HepG2 (cell line): Measurements from ENCODE around the gene PPP1R1B. TPM values are rescaled to one million over a fixed set of nuclear protein-coding genes. Genes with fewer than 3 reads are reported as not detected.

ENCODE experiments used
- ATF1 ChIP-seq: IDR thresholded peaks from 2 replicates; pipeline ENCODE4 v1.6.1; 2016; ENCODE audit warnings: mild to moderate bottlenecking, control low read depth
- CHCHD3 ChIP-seq: sonication (generic); formaldehyde crosslinking; IDR thresholded peaks from 2 replicates; pipeline ENCODE4 v1.8.0; 2022; ENCODE audit warnings: mild to moderate bottlenecking, missing genetic modification reagents, moderate library complexity
- HNRNPL ChIP-seq: fragments of 200-400 bp; formaldehyde crosslinking; IDR thresholded peaks from 2 replicates; pipeline ENCODE4 v1.6.1; 2017; ENCODE audit warnings: mild to moderate bottlenecking, low read depth, low read length
- MED1 ChIP-seq: sonication (generic); formaldehyde crosslinking; IDR thresholded peaks from 2 replicates; pipeline ENCODE4 v1.4.0; 2020; ENCODE audit warnings: missing genetic modification reagents
- SIN3A ChIP-seq: IDR thresholded peaks from 2 replicates; pipeline ENCODE4 v1.6.1; 2011; ENCODE audit warnings: low read depth, mild to moderate bottlenecking, control low read depth, low read length, borderline replicate concordance
- SMAD1 ChIP-seq: sonication (generic); formaldehyde crosslinking; IDR thresholded peaks from 2 replicates; pipeline ENCODE4 v1.4.0; 2020; ENCODE audit warnings: missing genetic modification reagents, low read depth, mild to moderate bottlenecking, borderline replicate concordance
- SP2 ChIP-seq: sonication (generic); formaldehyde crosslinking; IDR thresholded peaks from 2 replicates; pipeline ENCODE4 v1.5.1; 2020; ENCODE audit warnings: mild to moderate bottlenecking, missing genetic modification reagents
- ZBTB33 ChIP-seq: sonication (generic); formaldehyde crosslinking; IDR thresholded peaks from 2 replicates; pipeline ENCODE4 v1.4.0; 2020; ENCODE audit warnings: missing genetic modification reagents
- ZC3H4 ChIP-seq: sonication (generic); formaldehyde crosslinking; IDR thresholded peaks from 2 replicates; pipeline ENCODE4 v1.4.0; 2020; ENCODE audit warnings: missing genetic modification reagents, borderline replicate concordance
- ZHX2 ChIP-seq, 2 experiments: sonication (generic) in 1 of 2; formaldehyde crosslinking in 1 of 2; IDR thresholded peaks; 2 replicates each; pipeline versions ENCODE4 v1.6.1 to v1.9.0; 2014 to 2022; ENCODE audit warnings: antibody characterized with exemption in 1 of 2, borderline replicate concordance in 1 of 2, inconsistent platforms in 1 of 2, low read depth in 1 of 2, missing genetic modification reagents in 1 of 2
- ZMAT3 ChIP-seq: sonication (generic); formaldehyde crosslinking; conservative IDR thresholded peaks from 2 replicates; pipeline ENCODE4 v1.7.0; 2021; ENCODE audit warnings: missing genetic modification reagents
- ZNF512B ChIP-seq: sonication (generic); formaldehyde crosslinking; IDR thresholded peaks from 2 replicates; pipeline ENCODE4 v1.5.1; 2020; ENCODE audit warnings: missing genetic modification reagents, mild to moderate bottlenecking, borderline replicate concordance
- ZNF557 ChIP-seq: sonication (generic); formaldehyde crosslinking; IDR thresholded peaks from 2 replicates; pipeline ENCODE4 v1.4.0; 2020; ENCODE audit warnings: missing genetic modification reagents
- ZNF652 ChIP-seq: IDR thresholded peaks from 2 replicates; pipeline ENCODE4 v1.6.1; 2016; ENCODE audit warnings: low read depth, borderline replicate concordance
- ZNF670 ChIP-seq: sonication (generic); formaldehyde crosslinking; IDR thresholded peaks from 2 replicates; pipeline ENCODE4 v1.8.0; 2022; ENCODE audit warnings: mild to moderate bottlenecking, missing genetic modification reagents, borderline replicate concordance
- ZNF674 ChIP-seq: sonication (generic); formaldehyde crosslinking; IDR thresholded peaks from 2 replicates; pipeline ENCODE4 v1.5.0; 2020; ENCODE audit warnings: low read depth, mild to moderate bottlenecking, missing genetic modification reagents
- polyA plus RNA-seq, 8 experiments: library from polyadenylated mRNA; depleted of rRNA in 3 of 8; stranded (reverse) in 7 of 8; unstranded in 1 of 8; fragments of >200 nt; fragmentation: Illumina TruSeq in 4 of 8; extraction: Trizol in 4 of 8; gene quantifications; 2 replicates each; pipeline versions ENCODE4 v1.2.1 to v1.2.3, GENCODE V29; 2011 to 2016; ENCODE audit warnings: low read depth in 4 of 8, missing spikeins in 1 of 8, mixed read lengths in 1 of 8; ENCODE audit not compliant: insufficient read depth in 1 of 8
- total RNA-seq, 5 experiments: library from RNA; depleted of rRNA; stranded (reverse); fragments of >200 nt; fragmentation: Illumina TruSeq; extraction: Trizol; gene quantifications; 2 replicates each; pipeline ENCODE4 v1.2.3, GENCODE V29; 2016; ENCODE audit warnings: low read depth in 1 of 5

PPP1R1B gene
- total and polyA plus RNA-seq, 2 of the 13 experiments (the other 11 are each of a cell fraction or from before 2014, with no cell fraction given), result 0.08 TPM; not detected in 1

- peak; percentile 69; the same call in 1 of the 2 replicates for TF ChIP-seq ZHX2 (IDR thresholded peaks at IDR 0.05; ENCODE audit: low read depth)
- peak; percentile 68; the same call in 1 of the 2 replicates for TF ChIP-seq ZHX2 (CRISPR knock-in tag; IDR thresholded peaks at IDR 0.05; ENCODE audit: borderline replicate concordance)
- TF ChIP-seq ZNF557, result no peak
- TF ChIP-seq ZC3H4 (CRISPR knock-in tag), result 0 out of 2 replicates have a peak, but pooled peaks have one; percentile 29
- peak; percentile 81; the same call in 1 of the 2 replicates for TF ChIP-seq SMAD1 (CRISPR knock-in tag)
- peak; percentile 81; the same call in 1 of the 2 replicates for TF ChIP-seq CHCHD3 (CRISPR knock-in tag)
- 0 out of 2 replicates have a peak, but pooled peaks have one; percentile 25 for TF ChIP-seq HNRNPL
- TF ChIP-seq SIN3A, result peak; percentile 33; the same call in 1 of the 2 replicates
- 0 out of 2 replicates have a peak, but pooled peaks have one; percentile 81 for TF ChIP-seq ZNF674 (CRISPR knock-in tag)
- TF ChIP-seq ZNF652, result no peak
- no peak for TF ChIP-seq ZBTB33 (CRISPR knock-in tag)
- no peak for TF ChIP-seq ZNF512B (CRISPR knock-in tag)
- peak; percentile 91 for TF ChIP-seq ZNF670 (CRISPR knock-in tag)
- TF ChIP-seq ZMAT3 (CRISPR knock-in tag), result peak; percentile 67
- TF ChIP-seq MED1, result peak; percentile 75
- TF ChIP-seq SP2 (CRISPR knock-in tag), result peak; percentile 74
- no peak for TF ChIP-seq ATF1
Observed at GRCh38 chr17:39636927-39637736, 10.4 kb downstream of the PPP1R1B start, which contains the start of gene STARD3 (continued).
